Ramos (cell line): ENCODE results near the gene GIT1.

Source experiments
- in situ Hi-C: fragments of 300-500 bp; cut with MboI; formaldehyde crosslinking; loops from one replicate; pipeline ENCODE4 v1.14.3; 2022; ENCODE audit warnings: low sequenced_read_pairs; ENCODE audit not compliant: unreplicated experiment

The GIT1 gene

DNA sequence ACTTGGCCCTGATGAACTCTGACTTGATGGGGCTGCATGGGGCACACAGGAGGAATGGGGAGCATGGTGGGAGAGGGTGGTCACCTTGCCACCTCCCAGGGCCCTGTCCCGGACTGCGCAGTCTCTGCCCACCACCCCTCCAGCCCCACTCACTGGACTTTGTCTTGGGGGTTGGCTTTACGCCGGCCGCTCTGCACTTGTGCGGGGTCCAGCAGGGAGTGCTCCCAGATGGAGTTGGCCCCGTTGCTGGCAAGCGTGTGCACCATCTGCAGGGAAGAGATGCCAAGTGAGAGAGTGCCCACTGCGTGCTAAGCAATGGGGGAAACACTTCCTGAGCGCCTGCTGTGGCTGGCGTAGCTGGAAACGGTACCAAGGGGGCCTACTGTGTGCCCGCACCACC lies 6.7 kb downstream of the GIT1 start:
- in situ Hi-C loops = no loop called here

GRCh38 chr17:29582254-29582765 lies 7.1 kb downstream of the GIT1 start:
- in situ Hi-C loops = no loop called here

DNA sequence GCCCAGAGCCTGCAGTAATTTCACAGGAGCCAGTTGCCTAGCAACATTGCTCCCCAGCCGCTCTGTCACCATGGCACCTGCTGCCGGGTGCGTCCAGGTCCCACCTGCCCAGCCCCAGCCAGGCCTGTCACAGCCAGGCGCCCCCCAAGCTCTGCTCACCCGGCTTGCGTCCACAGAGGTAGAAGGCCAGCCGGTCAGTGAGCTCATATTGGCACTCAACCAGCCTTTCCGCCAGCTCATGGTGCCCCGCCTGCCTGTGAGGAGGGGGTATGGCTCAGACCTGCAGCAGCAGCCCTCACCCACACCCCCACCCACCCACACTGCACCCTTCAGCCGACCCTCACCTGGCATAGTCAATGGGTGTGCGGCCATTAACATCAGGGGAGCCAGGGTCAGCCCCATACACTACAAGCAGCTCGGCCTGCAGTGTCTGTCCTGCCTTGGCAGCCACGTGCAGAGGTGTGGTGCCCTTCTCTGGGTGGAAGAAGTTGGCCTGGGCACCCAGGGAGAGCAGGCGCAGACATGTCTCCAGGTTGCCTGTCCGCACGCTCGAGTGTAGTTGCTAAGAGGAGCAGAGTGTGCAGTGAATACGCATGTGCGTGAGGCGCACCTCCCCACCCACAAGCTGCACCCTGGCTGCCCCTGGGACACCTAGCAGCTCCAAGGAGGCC lies 7.7 kb downstream of the GIT1 start:
- in situ Hi-C loops = no loop called here

- in situ Hi-C loops = loop anchor here (10.0 kb wide), 1 partner anchor 205 kb away; no protein-coding TSS in a partner anchor
Measured at GRCh38 chr17:29579866-29580771, 9.3 kb downstream of the GIT1 start.

DNA sequence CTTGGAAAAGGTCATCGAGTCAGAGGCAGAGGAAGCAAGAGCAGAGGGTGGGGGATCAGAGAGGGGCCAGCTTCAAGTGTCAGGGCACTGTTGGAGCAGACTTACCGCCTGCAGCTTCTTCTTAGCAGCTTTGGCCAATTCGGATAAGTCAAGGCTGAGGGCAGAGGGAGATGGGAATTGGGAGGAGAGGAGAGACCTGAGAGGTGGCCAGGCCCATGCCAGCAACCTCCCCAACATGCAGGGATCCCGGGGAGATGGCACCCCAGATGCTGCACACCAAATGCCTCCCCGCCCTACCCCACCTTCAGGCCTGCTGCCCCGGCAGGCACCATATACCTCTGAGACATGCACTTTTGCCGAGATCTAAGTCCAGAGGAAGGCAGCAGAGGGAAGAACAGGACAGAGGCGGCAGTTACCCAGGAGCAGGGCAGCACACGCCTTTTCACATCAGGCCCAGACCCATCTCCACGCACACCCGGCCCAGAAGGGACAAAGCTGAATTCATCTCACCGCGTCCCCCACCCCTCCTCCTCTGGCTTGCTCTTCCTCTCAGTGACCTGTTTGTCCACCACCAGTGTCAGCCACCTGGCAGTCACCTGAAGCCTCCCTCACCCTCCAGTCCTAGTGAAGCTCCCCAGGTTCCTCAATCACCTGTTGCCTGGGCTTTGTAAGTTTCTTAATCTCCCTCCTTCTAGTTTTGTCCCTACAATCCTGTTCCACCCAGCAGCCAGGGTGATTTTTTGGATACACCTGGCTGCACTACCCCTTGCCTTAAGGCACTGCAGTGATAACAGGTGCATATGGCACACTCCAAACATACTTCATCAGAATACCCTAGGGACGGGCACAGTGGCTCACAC lies 10.6 kb downstream of the GIT1 start:
- in situ Hi-C loops = loop anchor here (10.0 kb wide), 1 partner anchor 206 kb away; no protein-coding TSS in a partner anchor

DNA sequence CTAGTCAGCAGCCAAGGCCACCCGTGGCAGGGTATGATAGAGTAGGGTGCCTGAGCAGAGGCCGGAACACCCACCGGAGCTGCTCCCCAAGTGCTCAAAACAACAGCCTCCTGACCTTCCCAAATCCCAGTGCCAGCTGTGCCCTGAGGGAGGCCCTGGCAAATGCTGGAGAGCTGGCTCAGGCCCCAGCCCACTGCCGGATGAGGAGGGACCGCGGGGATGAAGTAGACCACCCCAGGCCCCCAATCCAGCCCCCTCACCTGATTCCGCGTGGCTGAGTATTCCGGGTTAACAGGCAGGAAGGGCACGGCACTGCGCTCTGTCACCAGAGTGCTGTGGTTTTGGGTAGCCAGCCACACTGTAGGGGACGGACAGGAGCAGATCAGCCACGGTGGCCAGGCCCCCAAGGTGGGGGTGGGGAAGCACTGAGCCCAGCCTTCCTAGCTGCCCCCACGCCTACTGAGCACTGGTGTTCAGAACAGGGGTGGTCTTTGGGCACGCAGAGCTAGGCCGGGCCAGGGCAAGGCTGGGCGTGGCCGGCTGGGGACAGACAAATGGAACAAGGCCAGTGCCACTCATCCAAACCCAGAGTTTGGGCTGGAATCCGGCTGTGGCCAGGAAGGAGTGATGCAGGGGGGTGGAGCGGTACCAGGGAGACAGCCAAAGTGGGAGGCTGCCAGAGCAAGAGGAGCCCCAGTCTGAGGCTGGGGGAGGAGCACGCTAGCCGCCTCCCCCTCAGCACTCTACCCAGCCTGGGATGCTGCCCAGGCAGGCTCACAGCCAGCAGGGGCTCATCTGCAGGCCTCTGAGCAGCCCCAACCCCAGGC lies 11.8 kb downstream of the GIT1 start:
- in situ Hi-C loops = loop anchor here (10.0 kb wide), 1 partner anchor 207 kb away; no protein-coding TSS in a partner anchor

DNA sequence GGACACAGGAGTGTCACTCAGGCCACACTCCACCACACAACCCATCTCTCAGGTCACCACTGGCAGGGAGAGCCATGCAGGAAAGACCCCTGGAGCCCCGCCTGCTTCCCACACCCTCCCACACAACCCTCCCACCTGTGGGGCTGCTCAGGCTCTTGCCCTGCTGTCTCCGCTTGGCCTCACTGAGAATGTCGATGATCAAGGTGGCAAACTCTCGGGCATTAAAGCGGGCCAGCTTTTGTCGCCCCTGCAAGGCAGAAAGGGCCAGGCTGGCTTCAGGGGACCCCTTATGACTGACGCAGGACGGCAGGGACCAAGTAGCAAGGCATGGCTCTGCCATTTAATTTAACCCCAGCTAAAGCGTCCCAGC lies 12.5 kb downstream of the GIT1 start:
- in situ Hi-C loops = loop anchor here (10.0 kb wide), 1 partner anchor 208 kb away; no protein-coding TSS in a partner anchor

DNA sequence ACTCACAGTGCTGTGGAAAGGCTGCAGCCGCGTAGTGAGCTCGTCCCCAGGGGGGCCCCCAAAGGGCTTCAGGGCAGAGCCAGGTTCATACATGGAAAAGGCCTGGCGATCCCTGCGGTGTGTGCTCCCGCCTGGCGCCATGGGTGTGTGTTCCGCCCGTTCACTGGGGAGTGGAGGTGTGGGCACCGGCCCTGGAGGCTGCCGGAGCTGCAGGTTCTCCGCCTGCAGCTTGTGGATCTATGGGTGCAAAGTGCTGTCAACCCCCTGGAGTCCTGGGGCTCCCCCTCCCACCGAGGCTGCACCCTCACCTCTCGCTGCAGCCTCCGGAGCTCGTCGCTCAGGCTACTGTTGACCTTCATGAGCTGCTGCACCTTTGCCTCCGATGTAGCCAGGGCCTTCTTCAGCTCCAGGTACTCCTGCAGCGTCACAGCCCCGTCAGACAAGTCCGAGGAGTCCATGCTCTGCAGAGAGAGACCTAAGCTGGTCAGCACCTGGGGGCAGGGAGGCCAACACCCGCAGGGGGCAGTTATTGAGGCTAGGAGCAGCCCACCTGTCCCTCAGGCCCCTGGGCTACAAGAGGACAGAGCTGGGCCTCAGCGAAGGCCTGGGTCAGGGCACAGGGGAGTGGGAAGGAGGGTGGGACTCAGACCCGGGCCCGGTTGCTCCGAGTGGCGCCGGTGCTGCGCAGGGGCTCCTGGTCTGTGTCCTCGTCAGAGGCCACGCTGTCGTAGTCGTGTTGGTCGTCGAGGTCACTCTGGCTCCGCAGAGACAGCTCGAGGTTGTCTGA lies 13.0 kb downstream of the GIT1 start:
- in situ Hi-C loops = loop anchor here (10.0 kb wide), 1 partner anchor 208 kb away; no protein-coding TSS in a partner anchor

- in situ Hi-C loops = loop anchor here (10.0 kb wide), 1 partner anchor 209 kb away; no protein-coding TSS in a partner anchor
Measured at GRCh38 chr17:29575511-29576213, 13.8 kb downstream of the GIT1 start.

GRCh38 chr17:29574732-29575510 lies 14.5 kb downstream of the GIT1 start:
- in situ Hi-C loops = loop anchor here (10.0 to 25.0 kb wide), 2 partner anchors 210 to 838 kb away; partner anchors contain the start of genes NEK8, TLCD1 and TRAF4

GRCh38 chr17:29573871-29574731 lies 15.3 kb downstream of the GIT1 start:
- in situ Hi-C loops = loop anchor here (10.0 to 25.0 kb wide), 2 partner anchors 211 to 837 kb away; partner anchors contain the start of genes NEK8, TLCD1 and TRAF4

- in situ Hi-C loops = loop anchor here (10.0 to 25.0 kb wide), 2 partner anchors 211 to 836 kb away; partner anchors contain the start of genes NEK8, TLCD1 and TRAF4
Measured at GRCh38 chr17:29573558-29573869, 15.9 kb downstream of the GIT1 start.

DNA sequence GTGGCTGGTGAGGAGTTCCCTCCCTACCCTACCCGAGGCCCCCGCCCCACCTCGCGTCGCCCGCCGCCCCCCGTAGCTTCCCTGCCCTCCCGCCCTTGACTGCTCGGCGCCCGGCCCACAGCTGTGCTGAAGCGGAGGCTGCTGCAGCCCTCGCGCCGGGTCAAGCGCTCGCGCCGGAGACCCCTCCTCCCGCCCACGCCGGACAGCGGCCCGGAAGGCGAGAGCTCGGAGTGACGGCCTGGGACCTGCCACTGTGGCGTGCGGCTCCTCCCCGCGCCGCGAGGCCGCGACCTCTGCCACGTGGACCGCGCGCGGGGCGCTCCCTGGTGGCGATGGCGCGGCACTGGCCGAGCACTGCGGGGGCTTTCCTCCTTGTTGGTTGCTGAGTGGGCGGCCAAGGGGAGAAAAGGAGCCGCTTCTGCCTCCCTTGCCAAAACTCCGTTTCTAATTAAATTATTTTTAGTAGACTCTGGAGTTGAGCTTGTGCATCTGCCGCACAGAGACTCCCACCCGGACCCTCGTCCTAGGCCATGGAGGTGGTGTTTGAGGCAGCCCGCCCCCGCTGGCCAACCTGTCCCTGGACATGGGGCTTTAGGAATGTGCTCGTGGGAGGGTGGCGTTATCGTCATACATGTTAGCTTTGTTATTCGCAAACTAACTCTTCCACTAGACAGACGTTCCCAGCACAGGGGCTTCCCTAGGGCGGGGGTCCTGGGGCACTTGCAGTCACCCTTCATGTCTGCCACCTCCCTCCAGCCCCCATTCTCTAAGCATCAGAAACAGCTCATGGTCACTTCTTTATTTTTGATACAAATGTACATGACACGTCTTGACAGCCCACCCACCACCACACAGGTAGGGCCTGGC lies 16.5 kb downstream of the GIT1 start:
- in situ Hi-C loops = loop anchor here (10.0 to 25.0 kb wide), 2 partner anchors 212 to 836 kb away; partner anchors contain the start of genes NEK8, TLCD1 and TRAF4

DNA sequence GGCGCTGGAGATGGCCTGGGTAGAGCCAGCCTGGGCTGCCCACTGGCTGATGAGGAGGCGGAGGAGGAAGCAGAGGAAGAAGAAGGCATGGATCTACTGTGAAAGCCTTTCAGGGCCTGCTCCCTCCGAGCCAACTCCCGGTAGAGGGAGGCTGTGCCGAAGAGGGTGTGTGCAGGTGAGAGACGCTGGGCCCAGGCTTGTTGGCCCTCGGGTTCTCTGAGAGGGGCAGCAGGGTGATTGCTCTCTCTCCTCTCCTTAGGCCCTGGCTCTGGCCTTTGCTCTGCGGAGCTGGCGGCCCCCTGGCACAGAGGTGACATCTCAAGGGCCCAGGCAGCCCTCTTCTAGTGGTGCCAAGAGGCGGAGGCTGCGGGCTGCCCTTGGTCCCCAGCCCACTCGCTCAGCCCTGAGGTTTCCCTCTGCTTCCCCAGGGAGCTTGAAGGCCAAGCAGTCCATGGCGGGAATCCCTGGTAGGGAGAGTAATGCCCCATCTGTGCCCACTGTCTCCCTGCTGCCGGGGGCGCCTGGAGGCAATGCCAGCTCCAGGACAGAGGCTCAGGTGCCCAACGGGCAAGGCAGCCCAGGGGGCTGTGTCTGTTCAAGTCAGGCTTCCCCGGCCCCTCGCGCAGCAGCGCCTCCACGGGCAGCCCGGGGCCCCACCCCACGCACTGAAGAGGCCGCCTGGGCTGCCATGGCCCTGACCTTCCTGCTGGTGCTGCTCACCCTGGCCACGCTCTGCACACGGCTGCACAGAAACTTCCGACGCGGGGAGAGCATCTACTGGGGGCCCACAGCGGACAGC lies 17.4 kb downstream of the GIT1 start:
- in situ Hi-C loops = loop anchor here (10.0 to 25.0 kb wide), 2 partner anchors 213 to 835 kb away; partner anchors contain the start of genes NEK8, TLCD1 and TRAF4
